GM10248 (cell line): ENCODE measurements around the gene NME2.
A peak's percentile ranks its signal among the peaks of the same experiment; 100 is the strongest.

Source experiments
- CTCF ChIA-PET: fragments of 300-600 bp; sonication (Branson Sonifier 250); formaldehyde crosslinking; extraction: SDS; loops from one replicate; lab custom pipeline; 2021; ENCODE audit warnings: antibody characterized with exemption; lab: Yijun Ruan, JAX
- POLR2A ChIA-PET: fragments of 350-650 bp; sonication (Branson Sonifier 250); formaldehyde crosslinking; extraction: SDS; loops from one replicate; lab custom pipeline; 2020; ENCODE audit warnings: antibody characterized with exemption; lab: Yijun Ruan, JAX
- DNase-seq: peaks from one replicate; pipeline ENCODE4 v3.0.0; 2012; ENCODE audit errors: extremely low spot score
- CTCF ChIP-seq: IDR thresholded peaks from 2 replicates; pipeline ENCODE4 v1.5.1; 2012; ENCODE audit warnings: mild to moderate bottlenecking, low read depth; ENCODE audit errors: extremely low read depth, missing control alignments, control extremely low read depth

NME2 gene

GRCh38 chr17:51152766-51153209, 13.4 kb upstream of the NME2 start:
- POLR2A ChIA-PET = interaction anchor here (0.5 to 1.2 kb wide), 4 partner anchors 13 to 441 kb away, joined by 3 to 6 read pairs (median 5); partner anchors contain the start of genes SPAG9 and TOB1
- TF ChIP-seq CTCF = no peak

DNA sequence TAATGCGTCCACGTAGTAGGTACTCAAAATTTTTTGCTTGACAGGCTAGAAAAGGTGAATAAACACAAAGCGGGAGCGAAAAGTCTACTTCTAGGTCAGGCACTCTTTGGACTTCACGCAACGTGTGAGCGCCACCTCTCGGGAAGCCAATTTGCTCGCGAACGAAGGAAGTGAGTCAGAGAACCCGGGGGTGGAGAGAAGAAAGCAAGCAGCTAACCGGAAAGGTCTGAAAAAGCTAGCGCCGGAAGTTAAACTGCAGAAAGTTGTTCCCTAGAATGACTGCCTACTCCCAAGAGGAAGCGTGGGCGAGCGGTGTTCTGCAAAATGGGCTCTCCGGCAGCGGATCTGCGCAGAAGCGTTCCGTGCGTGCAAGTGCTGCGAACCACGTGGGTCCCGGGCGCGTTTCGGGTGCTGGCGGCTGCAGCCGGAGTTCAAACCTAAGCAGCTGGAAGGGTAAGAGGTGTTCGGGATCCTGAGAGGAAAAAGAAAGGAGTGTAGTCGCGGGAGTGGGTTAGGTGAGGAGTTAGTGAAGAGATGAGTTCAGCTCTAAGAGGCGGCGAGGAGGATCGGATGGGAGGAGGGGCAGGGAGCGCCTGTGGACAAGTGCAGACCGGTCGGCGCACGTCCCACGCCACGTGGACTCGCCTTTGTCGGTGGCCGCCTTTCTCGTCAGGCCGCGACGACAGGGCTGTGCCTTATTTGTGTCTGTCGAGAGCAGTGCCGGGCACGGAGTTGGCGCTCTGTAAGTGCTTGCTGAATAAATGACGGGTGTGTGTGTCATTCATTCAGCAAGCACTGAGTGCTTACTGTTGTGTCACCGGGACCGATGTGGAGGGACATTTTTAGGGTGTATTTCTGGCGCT, 12.8 kb upstream of the NME2 start, which contains the start of gene NME1:
TSS of gene NME1 (plus strand) at position 350 of the 863 bp plus-strand sequence. CDS start 2,096 bp downstream, outside the sequence.
- TF ChIP-seq CTCF = peak; percentile 94
- ChIA-PET POLR2A (interaction anchor here (0.5 to 1.2 kb wide), 4 partner anchors 12 to 442 kb away, joined by 3 to 6 read pairs (median 5); partner anchors contain the start of genes SPAG9 and TOB1), CTCF (interaction anchor here (0.6 to 2.2 kb wide), 43 partner anchors 9 to 376 kb away, joined by 3 to 57 read pairs (median 4); partner anchors contain the start of genes NME2 and SPAG9)
- DNase-seq = peak; percentile 95

More at GRCh38 chr17:51152766-51153209, 13.4 kb upstream of the NME2 start:
- DNase-seq = no peak
- CTCF ChIA-PET = interaction anchor here (0.7 to 2.2 kb wide), 31 partner anchors 9 to 352 kb away, joined by 3 to 57 read pairs (median 5); partner anchors contain the start of genes NME2 and SPAG9

DNA sequence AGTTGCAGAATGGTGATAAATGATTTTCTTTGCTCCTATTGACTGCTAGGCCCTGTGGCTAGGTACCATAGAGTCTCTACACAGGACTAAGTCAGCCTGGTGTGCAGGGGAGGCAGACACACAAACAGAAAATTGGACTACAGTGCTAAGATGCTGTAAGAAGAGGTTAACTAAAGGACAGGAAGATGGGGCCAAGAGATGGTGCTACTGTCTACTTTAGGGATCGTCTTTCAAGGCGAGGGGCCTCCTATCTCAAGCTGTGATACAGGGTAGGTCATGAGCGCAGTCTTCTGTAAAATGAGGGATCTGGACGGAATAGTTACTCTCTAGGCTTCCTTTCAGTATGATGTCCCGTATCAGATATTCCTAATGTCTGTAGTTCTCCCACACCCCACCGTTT, 12.0 kb upstream of the NME2 start:
- no peak for DNase-seq
- POLR2A ChIA-PET = no interaction called here
- TF ChIP-seq CTCF = no peak
- CTCF ChIA-PET = interaction anchor here (0.9 to 2.3 kb wide), 7 partner anchors 8 to 205 kb away, joined by 3 to 57 read pairs (median 4); partner anchors contain the start of gene NME2

DNA sequence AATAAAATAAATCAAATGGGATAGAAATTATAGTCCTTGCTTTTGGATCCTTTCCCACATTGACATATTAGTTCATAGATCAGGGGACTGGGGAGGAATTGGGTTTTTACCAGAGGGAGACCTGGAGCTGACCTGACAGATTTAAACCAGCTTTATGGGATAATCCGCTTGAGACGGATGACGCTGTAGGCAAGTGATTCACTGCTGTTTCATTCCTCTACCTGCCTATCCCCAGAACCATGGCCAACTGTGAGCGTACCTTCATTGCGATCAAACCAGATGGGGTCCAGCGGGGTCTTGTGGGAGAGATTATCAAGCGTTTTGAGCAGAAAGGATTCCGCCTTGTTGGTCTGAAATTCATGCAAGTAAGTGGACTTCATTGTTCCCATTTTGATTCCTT, 10.8 kb upstream of the NME2 start:
- POLR2A ChIA-PET = interaction anchor here (0.8 kb wide), 1 partner anchor 10 kb away, joined by 3 read pairs; no protein-coding TSS in a partner anchor
- CTCF ChIA-PET = interaction anchor here (1.2 to 2.3 kb wide), 3 partner anchors 10 to 155 kb away, joined by 3 to 11 read pairs (median 4); partner anchors contain the start of gene NME2
- TF ChIP-seq CTCF = no peak
- no peak for DNase-seq

DNA sequence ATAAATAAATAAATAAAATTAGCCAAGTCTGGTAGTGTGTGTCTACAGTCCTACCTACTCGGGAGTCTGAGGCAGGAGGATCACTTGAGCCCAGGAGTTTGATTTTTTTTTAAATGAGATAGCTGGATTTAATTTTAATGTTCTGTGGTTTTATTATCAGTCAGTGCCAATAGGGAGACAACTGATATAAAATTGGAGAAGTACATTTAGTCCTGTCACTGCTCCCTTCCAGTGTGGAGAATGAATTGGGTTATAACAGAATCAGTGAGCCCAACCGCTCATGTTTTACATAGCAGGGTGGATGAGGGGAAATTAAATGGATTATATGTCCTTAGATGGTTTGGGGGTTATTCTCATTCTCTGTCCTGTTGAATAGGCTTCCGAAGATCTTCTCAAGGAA, 6.6 kb upstream of the NME2 start:
- POLR2A ChIA-PET = no interaction called here
- CTCF ChIA-PET = no interaction called here
- TF ChIP-seq CTCF = no peak
- DNase-seq = no peak

GRCh38 chr17:51161541-51161940, 4.7 kb upstream of the NME2 start:
- no peak for TF ChIP-seq CTCF
- POLR2A ChIA-PET = no interaction called here
- CTCF ChIA-PET = interaction anchor here (1.9 to 2.2 kb wide), 2 partner anchors 8 to 161 kb away, joined by 8 to 15 read pairs; partner anchors contain the start of gene NME1
- no peak for DNase-seq
